Progenitor cell of endocrine pancreas (in vitro differentiated cells): ENCODE measurements around the gene LIPC. TPM values are rescaled to one million over a fixed set of nuclear protein-coding genes. Genes with fewer than 3 reads are reported as not detected.

ENCODE experiments used
- DNase-seq: peaks from one replicate; pipeline ENCODE4 v3.0.0; 2021; ENCODE audit warnings: low spot score; ENCODE audit not compliant: unreplicated experiment
- H3K27ac Mint-ChIP-seq: 2 replicates; pipeline ENCODE4 v1.8.0; 2021; ENCODE audit warnings: mild to moderate bottlenecking, moderate library complexity, mixed read lengths
- H3K27me3 Mint-ChIP-seq: 2 replicates; pipeline ENCODE4 v1.8.0; 2021; ENCODE audit warnings: mixed read lengths
- H3K36me3 Mint-ChIP-seq: 2 replicates; pipeline ENCODE4 v1.8.0; 2022; ENCODE audit warnings: mixed read lengths; ENCODE audit not compliant: insufficient read depth
- H3K4me1 Mint-ChIP-seq: 2 replicates; pipeline ENCODE4 v1.8.0; 2021; ENCODE audit warnings: low read depth, mixed read lengths
- H3K4me3 Mint-ChIP-seq: 2 replicates; pipeline ENCODE4 v1.8.0; 2021; ENCODE audit warnings: low read depth, mild to moderate bottlenecking, moderate library complexity, mixed read lengths
- H3K9me3 Mint-ChIP-seq: 2 replicates; pipeline ENCODE4 v1.8.0; 2021; ENCODE audit warnings: low read depth, mixed read lengths
- total RNA-seq: library from RNA; stranded (reverse); gene quantifications from 2 replicates; pipeline ENCODE4 v1.2.1, GENCODE V29; 2021
- TF ChIP-seq, protein P1 (sequence below): fragments of 200-600 bp; sonication (generic); IDR thresholded peaks from one replicate; pipeline ENCODE4 v1.5.0; 2021; ENCODE audit warnings: antibody characterized with exemption, mild to moderate bottlenecking; ENCODE audit not compliant: unreplicated experiment

The LIPC gene
- total RNA-seq, 1 donor from 2014 or later, result 5.9 TPM

DNA sequence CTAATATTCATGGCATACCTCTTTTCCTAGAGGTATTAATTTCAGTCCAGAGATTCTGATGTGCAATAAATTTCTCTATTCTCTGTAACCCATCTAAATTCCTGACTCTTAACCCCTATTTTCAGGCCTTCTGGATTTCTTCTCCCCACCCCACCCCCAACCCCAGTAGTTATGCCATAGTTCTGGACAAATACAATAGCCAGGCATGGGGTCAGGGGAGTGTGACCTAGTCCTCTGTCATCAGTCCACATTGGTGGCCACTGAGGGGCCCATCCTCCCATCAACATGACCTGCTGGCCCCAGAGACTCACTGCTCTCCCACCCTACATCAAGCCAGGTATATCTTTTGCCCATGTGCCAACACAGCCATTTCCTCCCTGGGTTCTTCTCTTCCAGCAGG, 3.8 kb upstream of the LIPC start:
- Mint-ChIP-seq H3K27me3 (peaks cover 6% of the 10 kb centered on the region), H3K4me3 (no peak overlapping the region)

DNA sequence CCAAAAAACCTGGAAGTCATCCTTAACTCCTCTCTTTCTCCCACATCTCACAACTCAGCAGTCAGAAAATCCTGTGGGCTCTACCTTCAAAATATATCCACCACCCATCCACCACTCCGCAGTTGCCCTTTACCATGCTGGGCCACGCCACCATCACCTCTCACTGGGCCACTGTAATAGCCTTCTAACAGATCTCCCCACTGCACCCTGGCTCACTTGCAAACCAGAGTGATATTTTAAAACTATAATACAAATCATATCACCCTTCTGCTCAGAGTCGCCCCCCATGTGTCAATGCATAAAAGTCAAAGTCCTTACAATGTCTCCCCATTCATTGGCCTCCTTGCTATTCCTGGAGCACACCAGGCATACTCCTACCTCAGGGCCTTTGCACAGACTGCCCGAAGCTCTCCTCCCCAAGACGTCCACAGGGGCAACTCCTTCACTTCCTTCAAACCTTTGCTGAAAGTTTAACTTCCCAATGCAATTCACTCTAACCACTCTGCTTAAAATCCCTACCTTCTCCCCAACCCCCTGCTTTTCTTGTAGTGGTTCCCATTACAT, 1.5 kb upstream of the LIPC start:
- Mint-ChIP-seq H3K27me3 (no peaks in the 10 kb centered on the region), H3K36me3 (no peaks in the 10 kb centered on the region), H3K9me3 (no peaks in the 10 kb centered on the region), H3K4me3 (no peak overlapping the region), H3K4me1 (peaks cover 30% of the 10 kb centered on the region), H3K27ac (no peak overlapping the region)
- no peak for DNase-seq
- TF ChIP-seq, protein P1, sequence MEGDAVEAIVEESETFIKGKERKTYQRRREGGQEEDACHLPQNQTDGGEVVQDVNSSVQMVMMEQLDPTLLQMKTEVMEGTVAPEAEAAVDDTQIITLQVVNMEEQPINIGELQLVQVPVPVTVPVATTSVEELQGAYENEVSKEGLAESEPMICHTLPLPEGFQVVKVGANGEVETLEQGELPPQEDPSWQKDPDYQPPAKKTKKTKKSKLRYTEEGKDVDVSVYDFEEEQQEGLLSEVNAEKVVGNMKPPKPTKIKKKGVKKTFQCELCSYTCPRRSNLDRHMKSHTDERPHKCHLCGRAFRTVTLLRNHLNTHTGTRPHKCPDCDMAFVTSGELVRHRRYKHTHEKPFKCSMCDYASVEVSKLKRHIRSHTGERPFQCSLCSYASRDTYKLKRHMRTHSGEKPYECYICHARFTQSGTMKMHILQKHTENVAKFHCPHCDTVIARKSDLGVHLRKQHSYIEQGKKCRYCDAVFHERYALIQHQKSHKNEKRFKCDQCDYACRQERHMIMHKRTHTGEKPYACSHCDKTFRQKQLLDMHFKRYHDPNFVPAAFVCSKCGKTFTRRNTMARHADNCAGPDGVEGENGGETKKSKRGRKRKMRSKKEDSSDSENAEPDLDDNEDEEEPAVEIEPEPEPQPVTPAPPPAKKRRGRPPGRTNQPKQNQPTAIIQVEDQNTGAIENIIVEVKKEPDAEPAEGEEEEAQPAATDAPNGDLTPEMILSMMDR, result no peak

More for the DNA sequence above, 3.8 kb upstream of the LIPC start:
- no peaks in the 10 kb centered on the region for H3K36me3 Mint-ChIP-seq
- no peaks in the 10 kb centered on the region for H3K9me3 Mint-ChIP-seq
- TF ChIP-seq, protein P1, result no peak
- peaks cover 31% of the 10 kb centered on the region for H3K4me1 Mint-ChIP-seq
- H3K27ac Mint-ChIP-seq, result peak overlapping the region; percentile 88
- DNase-seq, result no peak

DNA sequence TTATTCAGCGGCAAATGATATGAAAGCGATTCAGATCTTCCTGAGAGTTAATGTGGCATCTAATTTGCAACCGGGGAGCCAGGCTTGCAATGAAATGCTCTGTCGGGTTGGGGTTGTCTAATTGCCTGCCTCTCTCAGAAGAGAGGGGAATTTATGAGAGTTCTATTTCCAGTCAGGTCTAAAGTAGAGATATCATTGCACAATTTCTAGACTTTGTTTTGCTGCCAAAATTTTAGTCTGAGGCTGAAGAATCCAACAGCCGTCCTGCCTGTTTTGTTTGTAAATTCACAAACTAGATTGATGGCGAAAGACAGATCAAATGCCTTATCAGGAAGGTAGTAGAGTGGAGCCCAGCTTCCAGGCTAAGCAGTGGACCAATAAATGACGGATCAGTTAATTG, 610 bp downstream of the LIPC start:
- H3K27ac Mint-ChIP-seq, result peak overlapping the region; percentile 4
- H3K9me3 Mint-ChIP-seq, result no peaks in the 10 kb centered on the region
- TF ChIP-seq, protein P1, result no peak
- DNase-seq, result no peak
- H3K4me3 Mint-ChIP-seq, result peak overlapping the region; percentile 22
- peaks cover 25% of the 10 kb centered on the region for H3K4me1 Mint-ChIP-seq
- no peaks in the 10 kb centered on the region for H3K27me3 Mint-ChIP-seq
- H3K36me3 Mint-ChIP-seq, result no peaks in the 10 kb centered on the region

DNA sequence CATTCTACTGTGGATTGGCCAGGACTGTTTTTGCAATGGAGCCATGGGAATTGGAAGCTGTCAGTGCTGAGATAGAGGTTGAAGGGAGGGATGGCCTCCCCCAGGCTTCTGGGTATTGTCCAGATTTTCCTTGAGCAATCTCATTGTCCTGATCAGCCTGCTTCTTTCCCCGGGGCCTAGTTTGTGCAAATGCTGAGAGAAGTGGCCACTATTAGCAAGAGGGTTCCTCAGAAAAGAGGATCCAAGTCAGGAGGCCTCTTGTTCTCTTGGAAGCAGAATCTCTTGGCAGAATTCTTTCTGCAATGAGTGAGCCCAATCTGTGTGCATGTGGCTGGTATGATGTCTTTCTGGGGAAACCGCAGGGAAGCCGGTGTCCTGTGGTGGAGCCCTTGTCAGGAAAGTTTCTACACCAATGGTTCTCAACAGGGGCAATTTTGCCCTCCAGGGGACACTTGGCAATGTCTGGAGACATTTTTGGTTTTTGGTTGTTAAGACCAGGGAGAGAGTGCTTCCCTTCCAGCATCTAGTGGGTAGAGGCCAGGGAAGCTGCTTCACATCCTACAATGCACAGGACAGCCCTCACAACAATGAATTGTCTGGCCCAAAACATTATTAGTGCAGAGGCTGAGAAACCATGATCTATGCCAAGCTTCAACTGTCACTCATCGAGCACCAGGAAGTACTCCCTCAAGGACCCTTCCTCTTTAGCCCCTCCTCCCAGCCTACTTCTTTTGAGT, 2.0 kb downstream of the LIPC start:
- TF ChIP-seq, protein P1, result no peak
- no peak for DNase-seq
- no peak overlapping the region for H3K27ac Mint-ChIP-seq
- no peaks in the 10 kb centered on the region for H3K27me3 Mint-ChIP-seq
- H3K4me1 Mint-ChIP-seq, result peaks cover 26% of the 10 kb centered on the region
- no peak overlapping the region for H3K4me3 Mint-ChIP-seq
- H3K9me3 Mint-ChIP-seq, result no peaks in the 10 kb centered on the region
- no peaks in the 10 kb centered on the region for H3K36me3 Mint-ChIP-seq

DNA sequence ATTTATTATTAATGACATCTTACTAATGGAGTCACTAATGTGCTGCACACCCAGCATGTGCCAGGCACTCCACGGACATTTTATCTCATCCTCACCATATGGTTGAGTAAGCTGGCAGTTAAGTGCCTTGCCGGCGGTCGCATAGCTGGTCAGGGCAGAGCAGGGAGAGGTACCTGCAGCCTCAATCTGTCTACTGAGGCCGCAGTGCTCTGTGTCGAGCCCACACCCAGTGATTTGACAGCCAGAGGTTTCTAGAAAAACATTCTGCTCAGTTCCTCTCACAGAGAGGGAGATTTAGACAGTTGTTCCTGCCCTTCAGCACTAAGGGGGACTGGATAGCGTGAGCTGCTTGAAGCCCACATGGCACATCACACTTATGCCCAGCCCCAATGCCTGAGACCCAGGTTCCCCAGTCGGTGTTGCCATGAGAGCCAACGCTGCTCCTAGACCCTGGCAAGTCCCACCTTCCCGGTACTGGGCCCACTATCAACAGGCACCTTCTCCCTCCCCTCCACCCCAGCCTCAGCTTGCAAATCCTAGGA, 2.6 kb downstream of the LIPC start:
- Mint-ChIP-seq H3K9me3 (no peaks in the 10 kb centered on the region), H3K4me1 (peaks cover 26% of the 10 kb centered on the region), H3K4me3 (no peak overlapping the region), H3K36me3 (no peaks in the 10 kb centered on the region), H3K27ac (no peak overlapping the region), H3K27me3 (no peaks in the 10 kb centered on the region)
- TF ChIP-seq, protein P1, result no peak
- no peak for DNase-seq
